Panc1 (cell line): ENCODE data around the gene KDM4B. TPM values are rescaled to one million over a fixed set of nuclear protein-coding genes. Genes with fewer than 3 reads are reported as not detected.

ENCODE experiments used
- ATAC-seq: fragments of 200-7000 bp; cut with Tn5 transposase; 2 replicates; pipeline ENCODE4 v1.9.1; 2020; ENCODE audit warnings: mild to moderate bottlenecking, moderate library complexity
- BruUV-seq: library from RNA; stranded (reverse); fragments of 400-500 nt; replicated peaks from 2 replicates; lab custom pipeline; 2021; lab: Mats Ljungman, UMichigan
- CTCF ChIA-PET: fragments of 300-600 bp; sonication (Branson Sonifier 250); formaldehyde crosslinking; loops from one replicate; lab custom pipeline; 2022; ENCODE audit warnings: antibody characterized with exemption; lab: Charles Lee
- POLR2A ChIA-PET: fragments of 300-600 bp; sonication (Branson Sonifier 250); formaldehyde crosslinking; loops from one replicate; lab custom pipeline; 2022; ENCODE audit warnings: antibody characterized with exemption; lab: Charles Lee
- DNase-seq: peaks from one replicate; pipeline ENCODE4 v3.0.0-alpha.2; 2010; ENCODE audit warnings: low read depth, low spot score
- H3K27ac ChIP-seq: 2 replicates; pipeline ENCODE4 v1.5.1; 2011; ENCODE audit warnings: mild to moderate bottlenecking, low read length, inconsistent platforms
- H3K27me3 ChIP-seq: fragments of 200-500 bp; sonication (Bioruptor generic); 2 replicates; pipeline ENCODE4 v1.6.0; 2014; ENCODE audit warnings: low read length, inconsistent platforms; ENCODE audit not compliant: control insufficient read depth, insufficient read depth
- H3K36me3 ChIP-seq: fragments of 200-500 bp; sonication (Bioruptor generic); 2 replicates; pipeline ENCODE4 v1.5.1; 2014; ENCODE audit warnings: inconsistent platforms, mild to moderate bottlenecking, low read length, moderate library complexity; ENCODE audit not compliant: control insufficient read depth, insufficient read depth
- H3K4me1 ChIP-seq: 2 replicates; pipeline ENCODE4 v1.5.1; 2011; ENCODE audit warnings: inconsistent platforms, mild to moderate bottlenecking, low read length, moderate library complexity; ENCODE audit not compliant: control insufficient read depth, insufficient read depth
- H3K4me3 ChIP-seq, 2 experiments: 2 replicates each; pipeline ENCODE4 v1.5.1; 2011 to 2012; ENCODE audit warnings: low read depth in 2 of 2, low read length in 2 of 2, mild to moderate bottlenecking in 2 of 2, inconsistent platforms in 1 of 2, moderate library complexity in 1 of 2
- H3K9me3 ChIP-seq: fragments of 200-500 bp; sonication (Bioruptor generic); 2 replicates; pipeline ENCODE4 v1.5.1; 2014; ENCODE audit warnings: low read depth, mild to moderate bottlenecking, inconsistent platforms, low read length, moderate library complexity; ENCODE audit not compliant: control insufficient read depth, insufficient read depth
- CTCF ChIP-seq: fragments of 450-650 bp; IDR thresholded peaks from 2 replicates; pipeline ENCODE4 v1.5.1; 2017; ENCODE audit warnings: mild to moderate bottlenecking
- POLR2AphosphoS5 ChIP-seq: IDR thresholded peaks from 2 replicates; pipeline ENCODE4 v1.6.1; 2012; ENCODE audit warnings: mild to moderate bottlenecking, low read depth, low read length, moderate library complexity
- REST ChIP-seq, 2 experiments: IDR thresholded peaks; 2 replicates each; pipeline ENCODE4 v1.6.1; 2011 to 2012; ENCODE audit warnings: low read depth in 2 of 2, control low read depth in 1 of 2, low read length in 1 of 2, mild to moderate bottlenecking in 1 of 2, moderate library complexity in 1 of 2; ENCODE audit not compliant: insufficient read depth in 1 of 2
- SIN3A ChIP-seq: IDR thresholded peaks from 2 replicates; pipeline ENCODE4 v1.6.1; 2012; ENCODE audit warnings: low read depth, mild to moderate bottlenecking, low read length, moderate library complexity, borderline replicate concordance; ENCODE audit not compliant: insufficient read depth
- TCF7L2 ChIP-seq: IDR thresholded peaks from 2 replicates; pipeline ENCODE4 v1.6.1; 2011; ENCODE audit warnings: mild to moderate bottlenecking, low read depth, low read length, inconsistent platforms
- in situ Hi-C: cut with HindIII; loops from 2 replicates; pipeline ENCODE4 v1.10.0; 2016; ENCODE audit warnings: low sequenced_read_pairs, low pct_unique_long_range_greater_than_20kb
- intact Hi-C: fragments of 100-400 bp; cut with micrococcal nuclease; formaldehyde crosslinking; loops from one replicate; pipeline ENCODE4 v1.10.0; 2022; ENCODE audit not compliant: unreplicated experiment
- total RNA-seq: library from RNA; stranded (reverse); gene quantifications from one replicate; pipeline ENCODE4 v1.2.1, GENCODE V29; 2021; ENCODE audit not compliant: unreplicated experiment

Gene KDM4B
- total RNA-seq, 1 experiment from 2014 or later, result 18.4 TPM

GRCh38 chr19:5165697-5166019 lies 196.7 kb downstream of the KDM4B start:
- ChIA-PET POLR2A (no interaction called here), CTCF (no interaction called here)
- no peak overlapping the region for H3K27ac ChIP-seq
- intact Hi-C loops (no loop called here), in situ Hi-C loops (no loop called here)
- no peaks in the 10 kb centered on the region for H3K9me3 ChIP-seq
- no peak overlapping the region for H3K4me3 ChIP-seq
- BruUV-seq, result no TSS peak
- TF ChIP-seq CTCF, result no peak
- no peak for TF ChIP-seq TCF7L2
- TF ChIP-seq POLR2AphosphoS5, result no peak
- no peak for TF ChIP-seq SIN3A
- ATAC-seq, result no peak
- no peaks in the 10 kb centered on the region for H3K36me3 ChIP-seq
- H3K4me1 ChIP-seq, result no peaks in the 10 kb centered on the region
- no peak for DNase-seq
- no peaks in the 10 kb centered on the region for H3K27me3 ChIP-seq

- DNase-seq, result no peak
- TF ChIP-seq REST (IDR thresholded peaks at IDR 0.05; ENCODE audit: insufficient read depth in 1 of 2, low read depth in 2 of 2, low read length in 1 of 2), result no peak
- no peak for TF ChIP-seq CTCF
- TF ChIP-seq POLR2AphosphoS5, result no peak
- TF ChIP-seq TCF7L2, result no peak
- TF ChIP-seq SIN3A, result no peak
- no peaks in the 10 kb centered on the region for H3K27me3 ChIP-seq
- no peaks in the 10 kb centered on the region for H3K36me3 ChIP-seq
- H3K4me1 ChIP-seq, result no peaks in the 10 kb centered on the region
- ChIA-PET CTCF (no interaction called here), POLR2A (no interaction called here)
- no peak overlapping the region for H3K4me3 ChIP-seq
- no peaks in the 10 kb centered on the region for H3K9me3 ChIP-seq
- BruUV-seq, result no TSS peak
- intact Hi-C loops (no loop called here), in situ Hi-C loops (no loop called here)
- no peak overlapping the region for H3K27ac ChIP-seq
- no peak for ATAC-seq
Observed at GRCh38 chr19:5166262-5166661, 197.3 kb downstream of the KDM4B start.
